ENCODE measurements around the gene GSG1. TPM values are rescaled to one million over a fixed set of nuclear protein-coding genes. Genes with fewer than 3 reads are reported as not detected.

Gene GSG1
- total RNA-seq, 2 donors from 2014 or later: 0.31 TPM; not detected in 1

DNA sequence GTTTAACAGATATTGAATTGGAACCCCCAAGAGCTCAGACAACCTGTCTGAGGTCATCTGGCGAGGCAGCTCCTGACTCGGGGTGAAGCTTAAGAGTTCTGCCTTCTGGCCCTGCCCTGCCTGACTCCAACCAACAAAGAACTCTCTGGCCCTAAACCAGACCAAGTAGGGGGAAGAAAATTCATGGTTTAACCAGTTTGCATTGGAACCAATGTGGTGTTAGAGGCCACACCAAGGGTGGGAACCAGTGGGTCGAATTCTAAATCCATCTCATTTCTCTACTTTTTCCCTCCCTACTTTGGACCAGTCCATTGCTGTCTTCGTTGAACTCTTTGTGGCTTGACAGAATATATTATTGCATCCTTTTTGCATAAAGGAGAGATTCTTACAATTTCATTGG lies 30.4 kb upstream of the GSG1 start:
- Mint-ChIP-seq H3K4me1 (peaks cover 7% of the 10 kb centered on the region), H3K4me3 (no peak overlapping the region), H3K27me3 (ENCODE audit: insufficient read depth) (no peaks in the 10 kb centered on the region), H3K9me3 (no peaks in the 10 kb centered on the region), H3K27ac (no peak overlapping the region), H3K36me3 (ENCODE audit: low read depth) (no peaks in the 10 kb centered on the region)
- DNase-seq: no peak
- no peaks in the 10 kb centered on the region for H3K4me1 ChIP-seq (ENCODE audit: control insufficient read depth, insufficient read depth, low read length)
- TF ChIP-seq, protein P1, sequence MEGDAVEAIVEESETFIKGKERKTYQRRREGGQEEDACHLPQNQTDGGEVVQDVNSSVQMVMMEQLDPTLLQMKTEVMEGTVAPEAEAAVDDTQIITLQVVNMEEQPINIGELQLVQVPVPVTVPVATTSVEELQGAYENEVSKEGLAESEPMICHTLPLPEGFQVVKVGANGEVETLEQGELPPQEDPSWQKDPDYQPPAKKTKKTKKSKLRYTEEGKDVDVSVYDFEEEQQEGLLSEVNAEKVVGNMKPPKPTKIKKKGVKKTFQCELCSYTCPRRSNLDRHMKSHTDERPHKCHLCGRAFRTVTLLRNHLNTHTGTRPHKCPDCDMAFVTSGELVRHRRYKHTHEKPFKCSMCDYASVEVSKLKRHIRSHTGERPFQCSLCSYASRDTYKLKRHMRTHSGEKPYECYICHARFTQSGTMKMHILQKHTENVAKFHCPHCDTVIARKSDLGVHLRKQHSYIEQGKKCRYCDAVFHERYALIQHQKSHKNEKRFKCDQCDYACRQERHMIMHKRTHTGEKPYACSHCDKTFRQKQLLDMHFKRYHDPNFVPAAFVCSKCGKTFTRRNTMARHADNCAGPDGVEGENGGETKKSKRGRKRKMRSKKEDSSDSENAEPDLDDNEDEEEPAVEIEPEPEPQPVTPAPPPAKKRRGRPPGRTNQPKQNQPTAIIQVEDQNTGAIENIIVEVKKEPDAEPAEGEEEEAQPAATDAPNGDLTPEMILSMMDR (conservative IDR thresholded peaks at IDR 0.05): no peak
- H3K9ac ChIP-seq (ENCODE audit: extremely low read depth, low read length, poor library complexity, severe bottlenecking): no peak overlapping the region
- H3K36me3 ChIP-seq (ENCODE audit: control insufficient read depth, insufficient read depth, low read length): no peaks in the 10 kb centered on the region
- H3K9me3 ChIP-seq (ENCODE audit: control insufficient read depth, low read length): no peaks in the 10 kb centered on the region
- WGBS, 2 experiments (ENCODE audit: insufficient coverage in 1 of 2, insufficient read length in 1 of 2): 86 to 100% methylated on average over 1 to 4 of the region's 4 CpGs
- H3K27me3 ChIP-seq (ENCODE audit: control insufficient read depth, insufficient read depth, low read length, poor library complexity, severe bottlenecking): no peaks in the 10 kb centered on the region
- no peak overlapping the region for H3K27ac ChIP-seq (ENCODE audit: low read depth, low read length)
- H3K4me3 ChIP-seq (ENCODE audit: low read length): no peak overlapping the region

DNA sequence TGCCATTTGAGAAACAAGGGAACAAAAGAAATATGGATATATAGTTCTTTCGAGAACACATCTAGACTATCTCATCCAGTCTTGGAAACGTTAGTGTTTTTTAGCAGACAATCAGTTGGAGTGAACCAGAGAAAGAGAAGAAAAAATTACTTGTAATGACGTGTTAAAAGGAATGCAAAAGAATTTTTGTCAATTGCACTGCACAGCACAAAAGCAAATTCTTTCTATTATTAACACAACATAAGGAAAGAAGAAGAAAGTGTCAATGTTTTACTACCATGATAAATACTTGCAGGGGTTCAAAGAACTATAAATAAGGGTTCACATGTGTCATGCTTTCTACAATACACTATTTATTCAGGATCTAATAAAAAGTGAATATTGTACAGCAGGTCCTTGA lies 27.5 kb upstream of the GSG1 start:
- Mint-ChIP-seq H3K4me1 (peaks cover 7% of the 10 kb centered on the region), H3K36me3 (ENCODE audit: low read depth) (no peaks in the 10 kb centered on the region), H3K27ac (no peak overlapping the region), H3K9me3 (no peaks in the 10 kb centered on the region), H3K4me3 (no peak overlapping the region), H3K27me3 (ENCODE audit: insufficient read depth) (no peaks in the 10 kb centered on the region)
- Histone ChIP-seq H3K27me3 (ENCODE audit: control insufficient read depth, insufficient read depth, low read length, poor library complexity, severe bottlenecking) (no peaks in the 10 kb centered on the region), H3K36me3 (ENCODE audit: control insufficient read depth, insufficient read depth, low read length) (no peaks in the 10 kb centered on the region), H3K9ac (ENCODE audit: extremely low read depth, low read length, poor library complexity, severe bottlenecking) (no peak overlapping the region), H3K27ac (ENCODE audit: low read depth, low read length) (no peak overlapping the region), H3K4me3 (ENCODE audit: low read length) (no peak overlapping the region), H3K4me1 (ENCODE audit: control insufficient read depth, insufficient read depth, low read length) (no peaks in the 10 kb centered on the region), H3K9me3 (ENCODE audit: control insufficient read depth, low read length) (no peaks in the 10 kb centered on the region)
- no peak for DNase-seq
- WGBS, 2 experiments (ENCODE audit: insufficient coverage in 1 of 2, insufficient read length in 1 of 2): 96% methylated on average over 2 of the region's 3 CpGs; no CpG with 5 or more reads in 1 of the 2 experiments
- TF ChIP-seq, protein P1 (conservative IDR thresholded peaks at IDR 0.05): no peak

DNA sequence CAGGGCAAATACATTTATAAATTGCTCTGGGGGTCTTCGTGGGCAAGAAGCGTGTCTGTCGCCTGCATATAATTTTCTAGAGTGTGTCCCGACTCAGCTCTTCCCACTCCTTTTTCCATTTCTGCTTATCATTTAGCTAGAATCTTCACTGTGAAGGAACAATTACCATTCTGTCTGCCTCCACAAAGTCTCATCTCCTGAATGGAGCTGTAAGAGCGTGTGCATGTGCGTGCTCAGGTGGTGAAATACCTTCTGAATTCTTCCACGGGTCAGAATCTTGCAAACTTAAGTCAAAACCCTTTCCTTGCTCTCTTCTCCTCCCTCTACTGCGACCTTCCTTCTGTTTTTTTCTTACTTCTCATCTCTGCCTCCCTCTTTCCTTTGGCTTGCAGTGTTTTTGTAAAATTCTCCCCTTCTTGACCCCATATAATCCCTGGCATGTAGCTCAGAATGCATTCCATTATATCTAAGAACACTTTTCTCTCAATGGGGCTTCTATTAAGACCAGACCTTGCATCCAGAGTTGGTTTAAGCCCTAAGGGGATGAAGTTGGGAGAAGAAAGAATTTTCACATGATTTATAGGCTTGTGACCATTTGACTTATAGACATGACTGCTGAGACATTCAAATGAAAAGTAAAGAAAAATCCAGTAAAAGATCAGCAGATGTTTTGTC lies 25.0 kb upstream of the GSG1 start:
- no peak overlapping the region for H3K4me3 ChIP-seq (ENCODE audit: low read length)
- H3K27me3 ChIP-seq (ENCODE audit: control insufficient read depth, insufficient read depth, low read length, poor library complexity, severe bottlenecking): no peaks in the 10 kb centered on the region
- no peak overlapping the region for H3K4me3 Mint-ChIP-seq
- DNase-seq: no peak
- H3K36me3 Mint-ChIP-seq (ENCODE audit: low read depth): no peaks in the 10 kb centered on the region
- no peak overlapping the region for H3K9ac ChIP-seq (ENCODE audit: extremely low read depth, low read length, poor library complexity, severe bottlenecking)
- no peaks in the 10 kb centered on the region for H3K27me3 Mint-ChIP-seq (ENCODE audit: insufficient read depth)
- H3K27ac Mint-ChIP-seq: no peak overlapping the region
- peak overlapping the region; percentile 61 for H3K27ac ChIP-seq (ENCODE audit: low read depth, low read length)
- H3K9me3 ChIP-seq (ENCODE audit: control insufficient read depth, low read length): no peaks in the 10 kb centered on the region
- no peaks in the 10 kb centered on the region for H3K9me3 Mint-ChIP-seq
- 92 to 95% methylated on average over 8 of the region's 8 CpGs for WGBS, 2 experiments (ENCODE audit: insufficient coverage in 1 of 2, insufficient read length in 1 of 2)
- H3K4me1 ChIP-seq (ENCODE audit: control insufficient read depth, insufficient read depth, low read length): peaks cover 3% of the 10 kb centered on the region
- no peaks in the 10 kb centered on the region for H3K36me3 ChIP-seq (ENCODE audit: control insufficient read depth, insufficient read depth, low read length)
- TF ChIP-seq, protein P1 (conservative IDR thresholded peaks at IDR 0.05): no peak
- peaks cover 6% of the 10 kb centered on the region for H3K4me1 Mint-ChIP-seq

Measured in endodermal cell (in vitro differentiated cells).